K562 (cell line): ENCODE results near the gene MCF2. TPM values are rescaled to one million over a fixed set of nuclear protein-coding genes. Genes with fewer than 3 reads are reported as not detected.

Source experiments
- ATAC-seq: fragments of 200-7000 bp; cut with Tn5 transposase; 3 replicates; pipeline ENCODE4 v1.9.1; 2020; ENCODE audit warnings: moderate library complexity
- BruUV-seq: library from RNA; stranded (reverse); fragments of 400-500 nt; replicated peaks from 2 replicates; lab custom pipeline; 2021; lab: Mats Ljungman, UMichigan
- CTCF ChIA-PET: fragments of 300-600 bp; formaldehyde crosslinking; extraction: SDS; loops from one replicate; lab custom pipeline; 2021; ENCODE audit warnings: low intra/inter-chr PET ratio; lab: Yijun Ruan, JAX
- POLR2A ChIA-PET: fragments of 300-600, 350-650 bp; sonication (Branson Sonifier 250); formaldehyde crosslinking; extraction: SDS; loops from one replicate; lab custom pipeline; 2021; ENCODE audit warnings: antibody characterized with exemption, inconsistent platforms; lab: Yijun Ruan, JAX
- DNase-seq, 4 experiments: peaks; one replicate each; pipeline versions ENCODE4 v3.0.0 to v3.0.0-alpha.2; 2011 to 2018; ENCODE audit warnings: low spot score in 3 of 4, mixed read lengths in 3 of 4; ENCODE audit errors: extremely low read depth in 1 of 4
- FAIRE-seq: peaks from 2 replicates; lab custom pipeline; 2011; peaks lifted over from hg19 to GRCh38; lab: Jason Lieb, UNC
- H2AFZ ChIP-seq: 2 replicates; pipeline ENCODE4 v1.6.0; 2011; ENCODE audit warnings: low read depth, low read length, control low read depth, inconsistent platforms
- H3K27ac ChIP-seq: fragments of 200-600 bp; 3 replicates; pipeline ENCODE4 v1.8.0; 2011; ENCODE audit warnings: low read depth, mild to moderate bottlenecking, control low read depth, inconsistent platforms, low read length, moderate library complexity, mixed read lengths; ENCODE audit errors: extremely low read depth
- H3K27me3 ChIP-seq, 2 experiments: fragments of 300-600 bp in 1 of 2; 2 replicates in 1 of 2; 3 replicates in 1 of 2; pipeline versions ENCODE4 v1.6.0 to v1.8.0; 2011; ENCODE audit warnings: inconsistent platforms in 2 of 2, low read length in 2 of 2, mild to moderate bottlenecking in 1 of 2, mixed read lengths in 1 of 2, moderate library complexity in 1 of 2; ENCODE audit not compliant: control insufficient read depth in 2 of 2, insufficient read depth in 2 of 2
- H3K36me3 ChIP-seq: fragments of 300-600 bp; 3 replicates; pipeline ENCODE4 v1.8.0; 2011; ENCODE audit warnings: mild to moderate bottlenecking, low read length, inconsistent platforms; ENCODE audit not compliant: control insufficient read depth, insufficient read depth
- H3K4me1 ChIP-seq, 2 experiments: fragments of 200-600 bp in 1 of 2; replicated peaks in 1 of 2; 2 replicates in 1 of 2; 3 replicates in 1 of 2; pipeline versions ENCODE4 v1.5.1 to v1.8.0; 2011; ENCODE audit warnings: inconsistent platforms in 2 of 2, low read length in 2 of 2, mild to moderate bottlenecking in 1 of 2, mixed read lengths in 1 of 2, moderate library complexity in 1 of 2; ENCODE audit not compliant: control insufficient read depth in 2 of 2, insufficient read depth in 2 of 2
- H3K4me2 ChIP-seq: 2 replicates; pipeline ENCODE4 v1.6.1; 2011; ENCODE audit warnings: low read length, control low read depth, inconsistent platforms, mixed read lengths; ENCODE audit not compliant: insufficient read depth
- H3K4me3 ChIP-seq: fragments of 200-600 bp; sonication (generic), shearing (Covaris generic); 2 replicates; pipeline ENCODE4 v1.5.1; 2016; ENCODE audit warnings: control low read depth, inconsistent platforms
- H3K79me2 ChIP-seq: fragments of 200-600 bp; 3 replicates; pipeline ENCODE4 v1.8.0; 2011; ENCODE audit warnings: low read length, inconsistent platforms; ENCODE audit not compliant: control insufficient read depth, insufficient read depth
- H3K9ac ChIP-seq, 2 experiments: 2 replicates each; pipeline versions ENCODE4 v1.6.0 to v1.6.1; 2011; ENCODE audit warnings: low read depth in 2 of 2, low read length in 2 of 2, control low read depth in 1 of 2, inconsistent platforms in 1 of 2, mild to moderate bottlenecking in 1 of 2, mixed read lengths in 1 of 2; ENCODE audit not compliant: insufficient read depth in 1 of 2
- H3K9me1 ChIP-seq: one replicate; pipeline ENCODE4 v1.6.0; 2011; ENCODE audit warnings: inconsistent platforms, mild to moderate bottlenecking, low read length, moderate library complexity; ENCODE audit not compliant: control insufficient read depth, insufficient read depth
- H3K9me3 ChIP-seq: replicated peaks from 2 replicates; pipeline ENCODE4 v1.5.1; 2011; ENCODE audit warnings: low read depth, low read length, inconsistent platforms; ENCODE audit not compliant: control insufficient read depth, insufficient read depth
- H4K20me1 ChIP-seq: replicated peaks from 2 replicates; pipeline ENCODE4 v1.6.1; 2011; ENCODE audit warnings: low read length, inconsistent platforms, mixed read lengths; ENCODE audit not compliant: control insufficient read depth, insufficient read depth
- FIP1L1 ChIP-seq: fragments of 200-400 bp; formaldehyde crosslinking; IDR thresholded peaks from 2 replicates; pipeline ENCODE4 v1.6.1; 2018; ENCODE audit warnings: mild to moderate bottlenecking, low read depth, low read length; ENCODE audit not compliant: poor library complexity, severe bottlenecking
- FOXA3 ChIP-seq, 2 experiments: fragments of 450-650 bp in 1 of 2; sonication (generic) in 1 of 2; formaldehyde crosslinking; IDR thresholded peaks in 1 of 2; conservative IDR thresholded peaks in 1 of 2; 2 replicates each; pipeline versions ENCODE4 v1.4.0 to v1.8.0; 2020 to 2022; ENCODE audit warnings: mild to moderate bottlenecking in 2 of 2, missing genetic modification reagents in 1 of 2
- GABPB1 ChIP-seq: sonication (generic); formaldehyde crosslinking; IDR thresholded peaks from 2 replicates; pipeline ENCODE4 v1.8.0; 2022; ENCODE audit warnings: mild to moderate bottlenecking, missing genetic modification reagents
- GMEB1 ChIP-seq: fragments of 250-450 bp; sonication (Bioruptor Pico); IDR thresholded peaks from 2 replicates; pipeline ENCODE4 v1.4.0; 2020; ENCODE audit warnings: mild to moderate bottlenecking
- HEY1 ChIP-seq: fragments of 250-450 bp; sonication (Bioruptor Pico); IDR thresholded peaks from 2 replicates; pipeline ENCODE4 v1.5.0; 2020; ENCODE audit warnings: mild to moderate bottlenecking, moderate library complexity, borderline replicate concordance
- PCBP2 ChIP-seq: fragments of 200-400 bp; formaldehyde crosslinking; IDR thresholded peaks from 2 replicates; pipeline ENCODE4 v1.6.1; 2018; ENCODE audit warnings: low read length, low read depth, mild to moderate bottlenecking, moderate library complexity; ENCODE audit not compliant: poor library complexity, severe bottlenecking
- RB1 ChIP-seq: fragments of 450-650 bp; IDR thresholded peaks from 2 replicates; pipeline ENCODE4 v1.6.1; 2017; ENCODE audit warnings: low read depth, mild to moderate bottlenecking
- RBM22 ChIP-seq: fragments of 200-400 bp; formaldehyde crosslinking; IDR thresholded peaks from 2 replicates; pipeline ENCODE4 v1.6.1; 2018; ENCODE audit warnings: low read length, low read depth; ENCODE audit not compliant: poor library complexity, severe bottlenecking
- SAP30 ChIP-seq: fragments of 200-600 bp; sonication (generic); IDR thresholded peaks from 2 replicates; pipeline ENCODE4 v1.6.1; 2012; ENCODE audit warnings: borderline replicate concordance, low read depth, mild to moderate bottlenecking, moderate library complexity, low read length, control low read depth, inconsistent platforms; ENCODE audit not compliant: insufficient read depth, poor library complexity, severe bottlenecking
- SRSF9 ChIP-seq: fragments of 200-400 bp; formaldehyde crosslinking; IDR thresholded peaks from 2 replicates; pipeline ENCODE4 v1.6.1; 2017; ENCODE audit warnings: low read depth, low read length, borderline replicate concordance
- XRCC5 ChIP-seq: fragments of 200-400 bp; formaldehyde crosslinking; IDR thresholded peaks from 2 replicates; pipeline ENCODE4 v1.6.1; 2017; ENCODE audit warnings: low read depth, mild to moderate bottlenecking, low read length
- ZNF280B ChIP-seq: fragments of 250-450 bp; sonication (Bioruptor Pico); IDR thresholded peaks from 2 replicates; pipeline ENCODE4 v1.5.1; 2021; ENCODE audit warnings: mild to moderate bottlenecking
- ZNF77 ChIP-seq: fragments of 250-450 bp; sonication (Bioruptor Pico); IDR thresholded peaks from 2 replicates; pipeline ENCODE4 v1.5.0; 2020
- ZNF830 ChIP-seq: fragments of 250-450 bp; sonication (Bioruptor Pico); IDR thresholded peaks from 2 replicates; pipeline ENCODE4 v1.5.0; 2021; ENCODE audit warnings: mild to moderate bottlenecking
- WGBS: fragments of 100-300 bp; shearing (Covaris generic); methylation state at CpG from one replicate; pipeline ENCODE4 v1.1.6; 2016; ENCODE audit warnings: low coverage, mixed read lengths; ENCODE audit not compliant: insufficient coverage; ENCODE audit errors: missing lambda C conversion rate; 5-methylcytosine and 5-hydroxymethylcytosine counted together
- in situ Hi-C: fragments of 300-500 bp; cut with MboI; formaldehyde crosslinking; loops from 4 replicates; pipeline ENCODE4 v1.15.0; 2018; ENCODE audit warnings: inconsistent platforms, mixed read lengths
- intact Hi-C: fragments of 100-400 bp; cut with micrococcal nuclease; formaldehyde crosslinking; loops from 2 replicates; pipeline ENCODE4 v1.14.2; 2022
- polyA plus RNA-seq, 8 experiments: library from polyadenylated mRNA; depleted of rRNA in 4 of 8; stranded (reverse) in 5 of 8; unstranded in 3 of 8; fragments of >200 nt; fragmentation: Nextera tagmentation in 2 of 8; fragmentation: Illumina TruSeq in 1 of 8; extraction: Ambion mirVana in 2 of 8; extraction: Trizol in 1 of 8; gene quantifications; 2 replicates each; pipeline versions ENCODE4 v1.2.1 to v1.2.3, GENCODE V29; 2011 to 2014; ENCODE audit warnings: inconsistent platforms in 1 of 8, missing spikeins in 1 of 8
- total RNA-seq, 7 experiments: library from RNA; depleted of rRNA in 6 of 7; stranded (reverse); fragments of >200 nt in 6 of 7; fragmentation: Illumina TruSeq in 2 of 7; extraction: Trizol in 2 of 7; gene quantifications; 2 replicates each; pipeline versions ENCODE4 v1.2.1 to v1.2.3, GENCODE V29; 2011 to 2021; ENCODE audit warnings: low replicate concordance in 1 of 7

The MCF2 gene
- total and polyA plus RNA-seq, 9 of the 15 experiments (the other 6 are each of a cell fraction or from before 2014, with no cell fraction given) = 0.03 to 0.78 (median 0.08) TPM; not detected in 3

- Histone ChIP-seq H4K20me1 (no peaks in the 10 kb centered on the region), H3K27ac (no peak overlapping the region), H3K4me3 (no peak overlapping the region), H2AFZ (no peak overlapping the region), H3K9me1 (no peaks in the 10 kb centered on the region), H3K36me3 (no peaks in the 10 kb centered on the region), H3K9me3 (no peaks in the 10 kb centered on the region), H3K4me1 (no peaks in the 10 kb centered on the region), H3K27me3 (no peaks in the 10 kb centered on the region), H3K9ac (no peak overlapping the region), H3K79me2 (no peaks in the 10 kb centered on the region), H3K4me2 (no peak overlapping the region)
- in situ Hi-C loops (no loop called here), intact Hi-C loops (no loop called here)
- FAIRE-seq = no peak
- TF ChIP-seq HEY1 (CRISPR knock-in tag) (no peak), XRCC5 (no peak), GABPB1 (no peak), RBM22 (no peak), ZNF77 (CRISPR knock-in tag) (no peak), SRSF9 (no peak), RB1 (no peak)
- WGBS = 0% methylated on average over 7 of the region's 8 CpGs
- CTCF ChIA-PET = no interaction called here
- DNase-seq = no peak
- POLR2A ChIA-PET = no interaction called here
- BruUV-seq = no TSS peak
- ATAC-seq = no peak
Measured at GRCh38 chrX:139639253-139639652, 68.7 kb downstream of the MCF2 start.

GRCh38 chrX:139600105-139600504 lies 107.9 kb downstream of the MCF2 start:
- H4K20me1 ChIP-seq = no peaks in the 10 kb centered on the region
- H3K9ac ChIP-seq = no peak overlapping the region
- intact Hi-C loops = no loop called here
- H3K79me2 ChIP-seq = no peaks in the 10 kb centered on the region
- no peak overlapping the region for H2AFZ ChIP-seq
- H3K27ac ChIP-seq = no peak overlapping the region
- FAIRE-seq (no peak), ATAC-seq (no peak), DNase-seq (no peak)
- no peaks in the 10 kb centered on the region for H3K9me1 ChIP-seq
- H3K4me2 ChIP-seq = no peak overlapping the region
- no TSS peak for BruUV-seq
- H3K36me3 ChIP-seq = no peaks in the 10 kb centered on the region
- no peaks in the 10 kb centered on the region for H3K27me3 ChIP-seq
- H3K4me3 ChIP-seq = no peak overlapping the region
- ChIA-PET POLR2A (no interaction called here), CTCF (no interaction called here)
- no peaks in the 10 kb centered on the region for H3K9me3 ChIP-seq
- no peaks in the 10 kb centered on the region for H3K4me1 ChIP-seq
- WGBS = 0% methylated on average over 1 of the region's 1 CpG
- in situ Hi-C loops = no loop called here
- TF ChIP-seq FOXA3 (CRISPR knock-in tag; conservative IDR thresholded peaks at IDR 0.05 in 1 of 2, IDR thresholded peaks at IDR 0.05 in 1 of 2) (no peak), ZNF830 (CRISPR knock-in tag) (no peak), GMEB1 (CRISPR knock-in tag) (no peak), PCBP2 (no peak), ZNF280B (no peak), FIP1L1 (no peak), SAP30 (no peak)
